22Rv1 (cell line): ENCODE data around the gene ATP11A.

Experiments
- H3K27ac ChIP-seq: fragments of 450-650 bp; 2 replicates; pipeline ENCODE4 v1.5.1; 2017
- ZFX ChIP-seq: fragments of 450-650 bp; IDR thresholded peaks from 2 replicates; pipeline ENCODE4 v1.6.1; 2017; ENCODE audit warnings: antibody characterized with exemption, borderline replicate concordance
- TF ChIP-seq, protein P1 (sequence below): fragments of 450-650 bp; IDR thresholded peaks from 2 replicates; pipeline ENCODE4 v1.5.1; 2017; ENCODE audit warnings: mild to moderate bottlenecking

ATP11A gene

DNA sequence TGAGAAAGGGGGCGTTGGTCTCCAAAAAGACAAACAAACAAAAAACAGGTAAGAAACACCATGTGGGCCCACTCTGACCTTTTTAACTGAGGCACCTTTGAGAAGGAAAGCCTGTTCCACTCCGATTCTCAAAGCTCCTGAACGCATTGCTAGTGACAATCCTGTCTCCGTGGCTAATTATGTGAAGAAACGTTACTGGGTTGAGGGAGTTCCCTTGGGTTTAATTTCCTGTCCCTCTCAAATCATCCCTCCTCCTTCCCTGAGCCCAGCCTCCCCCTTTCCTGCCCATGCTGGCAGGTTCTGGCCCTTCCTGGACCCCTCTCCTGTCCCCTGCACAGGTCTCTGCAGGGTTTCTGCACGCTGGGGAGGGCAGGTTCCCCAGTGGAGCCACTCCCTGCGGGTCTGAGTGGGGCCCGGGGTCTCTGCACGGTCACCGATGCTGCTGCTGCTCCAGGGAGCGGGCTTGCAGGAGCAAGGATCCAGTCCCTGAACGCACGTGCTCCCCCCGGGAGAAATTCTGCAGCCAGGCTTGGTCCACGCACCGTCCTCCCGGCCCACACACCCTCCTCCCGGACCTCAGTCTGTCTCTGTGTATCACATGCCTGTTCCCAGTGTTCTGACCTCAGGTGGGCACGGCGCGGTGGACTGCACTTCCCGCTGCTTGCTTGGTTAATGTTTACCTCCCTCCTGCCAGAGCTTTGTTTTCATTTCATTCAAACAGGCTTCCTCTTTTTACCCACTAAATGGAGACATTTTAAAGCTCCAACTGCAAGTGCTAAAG, 202.8 kb downstream of the ATP11A start:
- TF ChIP-seq, protein P1, sequence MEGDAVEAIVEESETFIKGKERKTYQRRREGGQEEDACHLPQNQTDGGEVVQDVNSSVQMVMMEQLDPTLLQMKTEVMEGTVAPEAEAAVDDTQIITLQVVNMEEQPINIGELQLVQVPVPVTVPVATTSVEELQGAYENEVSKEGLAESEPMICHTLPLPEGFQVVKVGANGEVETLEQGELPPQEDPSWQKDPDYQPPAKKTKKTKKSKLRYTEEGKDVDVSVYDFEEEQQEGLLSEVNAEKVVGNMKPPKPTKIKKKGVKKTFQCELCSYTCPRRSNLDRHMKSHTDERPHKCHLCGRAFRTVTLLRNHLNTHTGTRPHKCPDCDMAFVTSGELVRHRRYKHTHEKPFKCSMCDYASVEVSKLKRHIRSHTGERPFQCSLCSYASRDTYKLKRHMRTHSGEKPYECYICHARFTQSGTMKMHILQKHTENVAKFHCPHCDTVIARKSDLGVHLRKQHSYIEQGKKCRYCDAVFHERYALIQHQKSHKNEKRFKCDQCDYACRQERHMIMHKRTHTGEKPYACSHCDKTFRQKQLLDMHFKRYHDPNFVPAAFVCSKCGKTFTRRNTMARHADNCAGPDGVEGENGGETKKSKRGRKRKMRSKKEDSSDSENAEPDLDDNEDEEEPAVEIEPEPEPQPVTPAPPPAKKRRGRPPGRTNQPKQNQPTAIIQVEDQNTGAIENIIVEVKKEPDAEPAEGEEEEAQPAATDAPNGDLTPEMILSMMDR, result no peak
- no peak for TF ChIP-seq ZFX
- H3K27ac ChIP-seq, result no peak overlapping the region

DNA sequence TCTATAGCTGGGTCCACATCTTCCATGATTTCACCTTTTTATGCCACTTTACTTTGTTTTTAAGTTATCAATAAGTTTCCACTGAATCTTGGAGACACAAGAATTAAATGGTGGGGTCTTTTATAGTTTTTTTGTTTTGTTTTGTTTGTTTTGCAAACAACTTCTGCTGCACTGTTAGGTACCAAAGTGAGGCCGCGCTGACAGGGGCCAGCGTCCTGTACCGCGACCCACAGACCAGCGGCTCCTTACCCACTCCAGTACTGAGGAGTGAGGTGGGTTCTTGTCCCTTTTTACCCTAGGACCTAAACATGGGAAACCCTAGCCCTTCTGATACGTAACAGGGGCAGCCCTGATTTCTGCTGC, 203.3 kb downstream of the ATP11A start:
- no peak overlapping the region for H3K27ac ChIP-seq
- no peak for TF ChIP-seq ZFX
- TF ChIP-seq, protein P1, result no peak

DNA sequence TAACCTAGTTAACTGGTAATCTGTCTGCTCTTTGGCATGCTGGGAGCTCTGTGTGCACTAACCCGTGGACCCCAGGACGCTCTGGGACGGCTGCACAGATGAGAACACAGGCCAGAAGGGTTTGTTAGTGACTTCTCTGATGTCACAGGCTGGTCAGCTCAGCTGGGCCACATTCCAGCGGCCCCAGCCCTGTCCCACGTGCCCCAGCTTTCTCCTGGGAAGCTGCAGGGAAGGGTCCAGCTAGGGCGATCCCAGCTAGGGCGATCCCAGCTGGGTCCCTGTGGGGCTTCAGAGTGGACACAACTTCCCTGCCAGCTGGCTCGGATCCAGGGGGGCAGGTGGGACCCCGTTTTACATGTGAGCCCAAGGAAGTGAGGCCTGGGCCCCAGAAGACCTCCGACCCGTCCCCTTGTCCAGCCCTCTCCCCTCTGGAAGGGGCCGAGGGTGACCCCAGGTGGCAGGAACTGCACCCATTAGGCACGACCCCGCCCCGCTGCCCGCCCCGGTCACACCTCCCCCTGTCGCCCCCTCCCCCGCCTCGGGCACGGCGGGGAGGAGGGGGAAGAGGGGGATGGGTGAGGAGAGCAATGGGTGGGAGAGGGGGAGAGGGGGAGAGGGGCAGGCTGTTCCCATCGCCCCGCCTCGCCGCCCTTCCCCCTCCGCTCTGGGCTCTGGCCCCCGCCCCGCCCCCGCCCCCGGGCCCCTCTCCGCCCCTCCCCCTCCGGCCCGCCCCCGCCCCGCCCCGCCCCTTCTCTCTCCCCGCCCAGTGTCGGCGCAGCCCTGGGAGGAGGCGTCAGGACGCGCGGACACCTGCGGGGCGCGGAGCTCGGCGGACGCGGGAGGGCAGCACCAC, 204.0 kb downstream of the ATP11A start:
- no peak overlapping the region for H3K27ac ChIP-seq
- TF ChIP-seq ZFX, result no peak

DNA sequence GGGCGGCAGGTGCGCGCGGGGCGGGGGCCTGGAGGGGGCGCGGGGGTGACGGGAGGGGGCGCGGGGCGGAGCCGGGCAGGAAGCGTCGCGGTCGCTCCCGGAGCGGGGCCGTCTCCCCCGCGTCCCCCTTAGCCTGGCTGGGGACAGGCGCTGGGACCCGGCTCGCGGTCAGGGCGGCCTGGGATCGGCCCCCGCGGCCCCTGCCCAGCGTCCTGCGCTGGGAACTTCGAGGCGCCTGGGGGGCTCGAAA, 204.5 kb downstream of the ATP11A start:
- TF ChIP-seq ZFX, result no peak
- TF ChIP-seq, protein P1, result peak; percentile 32
- no peak overlapping the region for H3K27ac ChIP-seq

DNA sequence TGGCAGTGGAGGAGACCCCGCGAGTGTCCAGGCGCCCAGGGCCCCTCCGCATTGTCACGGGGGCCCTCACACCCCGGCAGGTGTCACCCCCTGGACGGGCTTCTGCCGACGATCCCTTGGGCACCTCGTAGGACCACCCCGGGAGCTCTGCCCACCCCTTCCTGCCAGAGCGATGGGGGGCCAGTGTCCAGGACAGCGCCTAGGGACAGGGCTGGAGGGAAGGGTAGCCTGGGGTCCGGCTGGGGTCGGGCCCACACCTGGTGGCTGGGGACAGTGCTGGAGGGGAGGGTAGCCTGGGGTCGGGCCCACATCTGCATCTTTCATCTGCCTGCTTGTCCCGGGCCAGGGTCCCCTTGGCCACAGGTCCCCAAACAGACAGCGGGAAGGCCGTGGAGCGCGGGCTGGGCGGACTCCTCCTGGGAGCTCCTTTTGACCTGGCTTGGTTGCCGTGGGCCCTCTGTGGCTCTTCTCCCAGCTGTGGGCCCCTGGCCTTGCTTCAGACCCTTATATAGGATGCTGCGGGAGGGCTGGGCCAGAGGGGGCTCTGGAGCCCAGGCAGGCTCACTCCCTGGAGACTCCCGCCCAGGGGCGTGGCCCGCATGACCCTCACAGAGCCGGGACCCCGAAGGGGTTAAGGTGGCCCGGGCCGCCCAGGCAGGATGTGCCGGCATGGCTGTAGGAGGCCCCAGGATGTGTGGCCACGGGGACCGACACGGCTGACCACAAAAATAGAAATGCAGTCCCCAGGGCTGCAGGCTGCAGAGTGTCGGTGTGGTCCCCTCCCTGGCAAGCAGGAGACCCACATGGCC, 205.0 kb downstream of the ATP11A start:
- no peak overlapping the region for H3K27ac ChIP-seq
- no peak for TF ChIP-seq ZFX
- TF ChIP-seq, protein P1, result 0 out of 2 replicates have a peak, but pooled peaks have one; percentile 8

DNA sequence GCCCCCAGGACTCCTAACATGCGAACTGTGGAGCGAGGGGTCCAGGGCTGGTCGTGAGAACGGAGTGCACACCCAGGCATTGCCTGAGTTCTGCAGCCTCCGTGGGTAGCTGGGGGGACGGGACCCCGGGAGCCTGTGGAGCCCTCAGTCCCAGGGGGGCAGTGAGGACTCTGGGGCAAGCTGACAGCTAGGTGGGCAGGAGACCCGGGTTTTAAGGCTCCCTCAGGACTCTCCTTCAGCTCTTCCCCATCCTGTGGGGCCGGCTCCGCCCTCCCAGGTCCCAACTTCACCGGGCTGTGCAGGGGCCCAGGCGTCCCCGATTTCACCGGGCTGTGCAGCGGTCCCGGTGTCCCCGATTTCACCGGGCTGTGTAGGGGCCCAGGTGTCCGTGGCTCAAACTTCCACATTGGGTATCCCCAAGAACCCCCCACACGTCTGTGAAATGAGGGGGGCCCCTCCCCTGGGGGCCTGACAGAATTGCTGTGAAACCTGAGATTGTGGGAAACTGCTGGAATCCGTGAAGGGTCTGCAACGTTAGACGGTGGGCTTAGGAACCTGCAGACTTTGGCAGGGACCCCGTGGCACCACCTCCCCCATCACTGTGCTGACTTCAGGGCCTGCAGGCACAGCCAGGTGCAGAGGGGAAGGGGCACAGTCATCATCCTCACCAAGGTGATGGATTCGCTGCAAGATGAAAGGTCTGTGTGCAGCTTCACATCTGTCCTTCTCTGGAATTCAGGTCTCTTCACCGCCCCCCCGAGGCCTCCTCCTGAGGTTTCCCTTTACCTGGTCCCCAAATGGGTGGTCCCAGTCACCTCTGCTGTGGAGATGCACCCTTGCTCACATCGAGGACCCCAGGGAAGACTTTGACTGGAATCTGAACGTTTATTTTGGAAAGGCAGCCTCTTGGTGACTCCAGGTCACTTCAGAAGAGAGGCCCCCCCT, 206.0 kb downstream of the ATP11A start:
- TF ChIP-seq, protein P1, result no peak
- no peak for TF ChIP-seq ZFX
- no peak overlapping the region for H3K27ac ChIP-seq
